HPDE6-E6E7 (cell line): Measurements from ENCODE around the gene LRP8.

Source experiments
- DNase-seq: peaks from one replicate; pipeline ENCODE4 v3.0.0; 2011; ENCODE audit warnings: missing footprints; ENCODE audit errors: extremely low spot score

LRP8 gene

DNA sequence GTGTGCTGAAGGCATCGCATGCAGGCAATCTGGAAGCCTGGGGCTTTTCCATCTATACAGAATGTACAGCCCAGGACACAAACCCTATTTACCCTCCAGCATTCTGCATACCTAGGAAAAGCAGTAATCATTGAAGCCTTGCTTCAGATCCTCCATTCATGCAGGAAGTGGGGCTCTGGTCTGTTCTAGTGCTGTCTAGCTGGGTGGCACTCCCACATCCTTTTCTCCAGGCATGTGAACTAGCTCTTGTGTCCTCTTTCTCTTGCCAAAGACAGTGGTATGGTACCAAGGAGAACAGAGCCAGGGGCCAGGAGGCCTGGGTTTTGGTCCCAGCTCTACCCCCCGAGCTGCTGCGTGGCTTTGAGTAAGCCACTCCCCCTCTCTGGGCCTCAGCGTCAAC, 21.7 kb downstream of the LRP8 start:
- DNase-seq = no peak

DNA sequence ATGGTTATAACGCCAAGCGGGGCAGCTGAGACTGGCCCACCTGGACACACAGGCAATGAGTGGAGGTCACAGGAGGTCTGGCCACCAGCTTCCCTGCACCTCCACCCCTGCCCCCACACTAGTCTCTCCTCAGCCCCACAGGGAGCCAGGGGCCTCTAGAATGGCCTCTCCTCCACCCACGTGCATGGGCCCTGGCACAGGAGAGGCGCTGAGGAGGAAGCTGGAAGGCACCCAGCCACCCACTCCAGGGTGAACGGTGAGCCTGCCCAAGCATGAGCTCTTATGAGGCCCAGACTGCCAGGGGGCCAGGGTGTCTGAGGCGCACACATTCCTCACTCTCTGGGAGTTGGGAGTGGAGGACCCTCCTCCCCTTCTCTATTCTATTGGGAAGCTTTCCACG, 22.2 kb downstream of the LRP8 start:
- DNase-seq = no peak

DNA sequence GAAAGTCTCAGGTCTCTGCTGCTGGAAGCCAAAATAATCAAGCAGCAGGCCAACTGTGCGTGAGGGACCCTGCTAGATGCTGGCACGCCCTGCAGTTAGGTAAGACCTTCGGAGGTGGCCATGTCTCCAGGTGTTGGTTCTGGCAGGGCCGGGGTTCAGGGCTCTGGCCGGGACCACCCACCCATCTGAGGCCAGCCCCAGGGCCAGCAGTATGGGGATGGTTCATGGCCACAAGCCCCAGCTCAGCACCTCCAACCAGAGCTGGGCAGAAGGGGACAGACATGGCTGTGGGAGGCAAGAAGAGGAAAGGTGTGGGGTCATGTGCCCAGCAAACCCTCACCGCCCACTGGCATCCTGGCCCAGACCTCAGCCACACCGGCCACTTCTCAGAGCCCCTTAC, 23.3 kb downstream of the LRP8 start:
- no peak for DNase-seq

DNA sequence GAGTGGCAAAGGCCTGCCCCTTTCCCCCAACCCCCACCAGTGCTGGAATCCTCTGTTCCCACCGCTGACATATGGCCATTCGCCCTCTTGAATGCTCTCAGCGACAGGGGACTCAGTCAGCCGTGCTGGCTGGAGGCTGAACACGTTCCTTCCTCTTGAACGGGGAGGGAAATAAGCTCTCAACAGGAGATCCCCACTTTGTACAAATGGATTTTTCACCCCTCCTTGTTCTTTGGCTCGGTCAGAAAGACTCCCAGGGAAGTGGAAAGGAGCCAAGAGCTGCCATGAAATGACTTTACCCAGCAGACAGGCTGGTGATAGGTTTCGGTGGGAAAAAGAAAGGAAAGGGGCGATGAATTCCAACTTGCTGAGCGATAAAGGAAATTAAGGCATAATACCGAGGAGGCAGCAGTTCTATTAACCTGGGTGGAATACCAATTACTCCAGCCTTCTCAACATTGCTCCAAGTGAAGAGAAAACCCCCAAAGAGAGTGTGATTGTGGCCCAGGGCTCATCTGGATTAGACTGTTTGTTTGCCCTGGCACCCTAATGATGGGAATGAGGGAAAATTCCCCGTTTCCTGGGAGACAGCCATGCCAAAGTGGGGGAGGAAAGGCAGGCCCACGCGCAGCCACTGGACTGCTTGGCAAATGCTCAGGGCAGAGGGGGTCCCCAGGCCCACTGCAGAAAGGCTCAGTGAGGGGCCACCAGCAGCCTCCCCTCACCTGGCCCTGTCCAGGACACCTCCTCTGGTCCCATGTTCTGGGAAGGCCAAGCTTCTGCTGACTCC, 23.9 kb downstream of the LRP8 start:
- DNase-seq = no peak

DNA sequence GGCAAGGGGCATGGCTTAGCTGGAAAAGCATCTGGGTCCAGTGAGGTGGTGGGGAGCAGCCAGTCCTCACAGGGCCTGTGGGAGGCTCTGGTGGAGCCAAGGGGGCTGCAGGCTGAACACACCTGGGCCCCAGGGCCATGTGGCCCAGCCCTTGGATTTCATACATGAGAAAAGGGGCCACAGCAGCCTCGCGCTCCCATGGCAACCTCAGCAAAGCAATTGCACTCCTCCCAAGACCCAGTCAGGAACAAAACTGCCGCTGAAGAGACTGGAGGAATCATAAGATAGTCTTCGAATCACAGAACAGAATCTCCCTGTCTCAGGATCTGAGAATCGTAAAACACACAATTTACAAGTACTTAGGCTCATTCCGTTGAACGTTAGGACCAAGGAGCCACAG, 24.6 kb downstream of the LRP8 start:
- no peak for DNase-seq

DNA sequence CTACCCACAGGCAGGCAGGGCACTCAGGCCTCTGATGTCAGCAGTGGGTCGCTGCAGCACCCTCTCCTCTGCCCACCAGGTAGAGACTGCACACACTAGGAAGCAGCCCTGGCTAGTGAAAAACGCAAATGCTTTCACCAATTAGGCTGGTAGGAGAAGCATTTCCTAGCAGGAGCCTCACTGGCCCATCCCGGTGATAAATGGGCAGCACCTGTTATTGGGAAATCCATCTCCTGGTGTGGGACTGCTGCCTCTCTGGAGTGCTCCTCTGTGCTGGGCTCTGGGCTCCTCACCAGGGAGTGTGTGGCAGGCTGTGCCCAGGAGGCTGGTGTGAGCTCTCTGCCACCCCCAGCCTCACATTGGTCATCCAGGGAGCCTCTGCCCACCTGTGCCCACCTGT, 28.6 kb downstream of the LRP8 start:
- DNase-seq = no peak

DNA sequence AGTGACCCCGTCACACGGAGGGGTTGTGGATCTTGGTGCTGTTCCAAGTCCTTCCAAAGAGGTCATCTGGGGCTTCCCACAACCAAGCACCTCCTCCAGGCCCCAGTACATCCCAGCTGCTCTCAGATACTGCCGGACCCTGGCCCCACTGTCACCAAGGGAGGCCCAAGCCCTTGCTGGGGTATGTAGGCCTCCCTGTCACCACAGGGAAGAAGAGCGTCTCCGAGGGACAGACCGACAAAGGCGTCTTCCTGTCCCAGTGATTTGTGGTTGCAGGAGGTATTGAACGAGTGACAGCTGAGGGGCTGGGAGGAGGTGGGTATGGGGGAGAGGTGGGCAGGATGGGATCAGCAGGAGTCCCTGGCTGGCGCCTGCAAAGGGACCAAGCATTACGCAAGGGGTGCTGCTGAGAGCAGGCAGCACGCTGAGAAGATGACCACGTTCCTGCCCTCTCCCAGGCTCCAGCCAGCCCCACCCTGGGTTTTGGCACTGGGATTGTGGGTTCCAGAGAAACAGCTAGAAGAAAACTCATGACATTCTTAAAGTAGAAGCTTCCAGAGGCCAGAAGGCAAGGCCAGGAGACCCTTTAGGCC, 29.7 kb downstream of the LRP8 start:
- no peak for DNase-seq

DNA sequence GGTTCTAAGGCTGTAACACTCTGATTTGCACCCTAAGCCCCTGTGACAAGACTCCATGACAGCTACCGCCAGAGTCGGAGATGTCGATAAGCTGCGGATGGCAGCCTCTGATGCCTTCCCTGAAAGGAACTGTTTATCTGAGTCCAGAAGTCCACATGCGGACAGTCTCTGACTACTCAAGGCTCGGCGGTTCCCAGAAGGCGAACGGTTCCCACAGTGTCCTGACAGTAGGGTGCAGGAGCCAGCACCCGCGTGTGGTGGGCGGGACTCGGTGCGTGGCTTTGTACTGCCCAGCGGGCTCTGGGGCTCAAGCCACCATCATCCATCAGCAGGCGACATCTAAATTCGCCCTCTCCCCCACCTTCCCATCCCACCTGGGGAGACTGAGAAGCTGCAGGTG, 30.7 kb downstream of the LRP8 start:
- DNase-seq = no peak

DNA sequence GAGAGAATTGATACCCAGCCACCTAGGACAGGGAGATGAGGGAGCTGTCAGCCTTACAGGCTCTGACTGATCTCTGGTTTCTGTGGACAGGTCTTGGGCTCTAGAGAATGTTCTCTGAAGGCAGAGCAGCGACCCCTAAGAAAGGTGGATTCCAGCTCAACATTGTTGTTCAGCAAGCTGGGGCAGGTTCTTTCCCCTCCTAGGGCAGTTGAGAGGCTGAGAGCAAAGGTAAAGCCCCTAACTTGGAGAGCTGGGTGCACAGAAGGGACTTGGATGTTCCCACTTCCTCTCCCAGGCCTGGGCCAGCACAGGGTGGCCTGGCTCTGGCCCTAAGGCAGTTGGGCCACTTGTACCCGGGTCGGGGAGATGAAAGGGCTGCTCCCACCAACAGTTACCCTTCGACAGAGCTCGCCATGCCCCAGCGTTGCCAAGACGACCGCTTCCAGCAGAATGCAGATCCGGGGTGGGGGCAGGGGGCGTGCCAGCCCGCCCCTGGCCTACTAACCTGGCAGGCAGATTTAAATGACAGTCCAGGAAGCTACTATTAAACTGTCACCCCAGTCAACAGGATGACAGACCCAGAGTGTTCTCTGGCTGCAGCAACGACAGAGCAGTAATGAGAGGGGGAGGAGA, 31.6 kb downstream of the LRP8 start:
- no peak for DNase-seq

DNA sequence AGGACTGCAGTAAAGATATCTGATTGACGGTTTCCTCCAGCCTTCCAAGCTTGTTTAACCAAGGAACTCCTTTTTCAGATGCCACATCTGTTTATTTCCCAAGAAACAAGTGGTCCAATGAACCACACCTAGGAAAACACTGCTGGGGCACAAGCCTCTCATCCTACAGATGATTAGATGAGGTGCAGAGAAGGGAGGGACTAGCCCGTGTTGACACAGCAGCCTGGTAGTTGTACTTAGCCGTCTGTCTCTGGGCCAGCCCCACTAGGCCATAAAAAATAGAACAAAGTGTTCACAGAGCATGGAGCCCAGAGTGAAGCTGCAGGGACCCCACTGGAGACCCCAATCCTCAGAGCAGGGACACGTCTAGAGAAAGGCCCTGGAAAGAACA, 32.1 kb downstream of the LRP8 start:
- no peak for DNase-seq

DNA sequence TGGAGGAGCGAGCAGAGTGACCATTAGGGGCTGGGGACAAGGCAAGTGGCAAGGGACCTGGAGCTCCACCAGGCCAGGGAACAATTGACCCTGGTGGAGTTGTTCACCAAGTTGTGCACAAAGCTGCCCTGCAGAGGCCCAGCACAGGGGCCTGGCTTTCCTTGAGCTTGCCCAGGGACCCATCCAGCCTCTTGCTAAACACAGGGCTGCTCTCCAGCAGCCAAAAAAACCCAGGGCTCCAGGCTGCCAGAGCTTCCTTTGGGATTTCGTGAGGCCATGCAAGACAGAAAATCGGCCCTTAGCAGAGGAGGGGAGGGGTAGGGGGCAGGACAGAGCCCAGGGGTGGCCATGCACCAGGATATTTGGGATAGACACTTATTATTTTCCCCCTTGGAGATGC, 32.6 kb downstream of the LRP8 start:
- no peak for DNase-seq

DNA sequence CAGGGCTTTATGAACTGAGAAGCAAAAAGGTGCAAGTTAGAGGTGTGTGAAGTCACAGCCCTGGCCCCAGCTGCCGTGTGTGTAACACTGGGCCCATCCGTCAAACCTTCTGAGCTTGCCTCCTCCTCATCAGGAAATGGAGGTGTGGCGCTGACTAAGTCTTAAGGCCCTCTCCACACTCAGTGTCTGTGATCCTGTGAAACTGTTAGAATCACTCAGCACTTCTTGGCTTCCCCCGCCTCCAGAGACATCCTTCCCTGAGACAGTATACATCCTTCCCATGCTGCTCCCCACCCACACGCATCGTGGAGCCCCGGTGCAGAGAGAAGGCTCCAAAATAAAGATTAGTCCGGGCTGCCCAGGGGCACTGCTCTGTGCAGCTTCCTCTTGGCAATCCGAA, 33.3 kb downstream of the LRP8 start:
- DNase-seq = peak; percentile 81

DNA sequence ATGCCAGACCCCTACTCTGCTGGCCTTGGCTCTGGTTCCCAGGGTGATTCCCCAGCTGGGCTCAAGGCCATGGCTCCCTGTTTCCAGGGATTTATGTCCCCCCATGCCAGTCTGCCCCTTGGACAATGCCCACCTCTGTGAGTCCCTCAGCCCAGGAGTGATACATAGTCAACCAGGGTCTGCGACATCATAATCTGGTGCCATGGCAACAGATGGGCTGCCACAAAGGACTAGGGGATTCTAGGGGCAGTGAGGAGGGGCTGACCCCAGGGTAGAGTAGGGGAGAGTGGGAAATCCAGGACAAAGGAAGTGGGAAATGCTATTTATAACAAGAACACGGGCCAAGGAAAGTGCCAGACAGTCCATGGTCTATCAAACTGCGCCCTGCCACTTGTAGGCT, 33.8 kb downstream of the LRP8 start:
- DNase-seq = no peak

DNA sequence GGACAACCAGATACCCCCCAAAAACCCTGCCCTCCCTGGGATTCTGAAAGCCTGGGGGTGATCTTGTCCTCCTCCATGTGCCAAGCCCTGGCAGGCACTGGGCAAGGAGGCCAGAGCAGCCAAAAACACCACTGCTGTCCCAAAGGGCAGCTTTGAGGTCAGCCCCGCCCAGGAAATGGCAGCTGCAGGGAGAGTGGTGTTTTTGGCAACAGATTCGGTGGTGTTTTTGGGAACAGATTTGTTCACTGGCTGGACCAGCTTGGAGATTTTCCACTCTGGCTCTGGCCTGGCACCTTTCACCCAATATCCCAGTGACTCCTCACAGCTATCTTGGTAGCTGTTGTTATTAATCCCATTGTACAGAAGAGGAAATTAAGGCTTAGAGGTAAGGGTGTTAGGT, 34.7 kb downstream of the LRP8 start:
- DNase-seq = no peak

DNA sequence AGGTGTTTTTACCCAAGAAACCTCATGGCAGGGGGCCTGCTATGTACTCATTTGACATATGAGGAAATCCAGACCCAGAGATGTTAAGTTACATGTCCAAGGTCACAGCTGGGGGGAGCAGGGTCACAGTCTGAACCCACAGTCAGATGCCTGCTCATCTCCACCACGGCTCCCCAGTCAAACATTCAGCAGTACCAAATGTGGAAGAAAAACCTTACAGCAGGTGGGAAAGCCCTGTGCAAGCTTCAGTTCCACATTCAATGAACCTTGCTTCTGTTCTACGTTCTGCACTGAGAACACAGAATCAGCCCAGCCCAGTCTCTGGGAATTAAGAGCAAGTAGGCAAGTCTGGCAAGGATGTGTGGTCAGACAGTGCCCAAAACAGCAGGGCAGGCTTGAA, 35.2 kb downstream of the LRP8 start:
- no peak for DNase-seq

DNA sequence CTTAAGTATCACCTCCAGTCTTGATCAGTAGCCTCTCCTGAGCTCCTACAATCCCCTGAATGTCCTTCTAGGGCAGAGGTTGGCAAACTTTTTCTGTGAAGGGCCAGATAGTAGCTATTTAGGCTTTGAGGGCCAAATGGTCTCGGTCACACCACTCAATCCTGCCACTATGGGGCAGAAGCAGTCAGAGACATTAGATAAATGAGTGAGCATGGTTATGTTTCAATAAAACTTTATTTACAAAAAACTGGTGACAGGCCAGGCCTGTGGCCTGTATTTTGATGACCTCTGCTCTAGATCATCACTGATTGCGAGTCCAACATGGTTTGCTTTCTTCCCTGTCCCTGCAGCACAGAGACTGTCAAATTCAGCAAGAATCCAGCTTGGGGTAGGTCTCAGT, 36.3 kb downstream of the LRP8 start:
- DNase-seq = no peak

DNA sequence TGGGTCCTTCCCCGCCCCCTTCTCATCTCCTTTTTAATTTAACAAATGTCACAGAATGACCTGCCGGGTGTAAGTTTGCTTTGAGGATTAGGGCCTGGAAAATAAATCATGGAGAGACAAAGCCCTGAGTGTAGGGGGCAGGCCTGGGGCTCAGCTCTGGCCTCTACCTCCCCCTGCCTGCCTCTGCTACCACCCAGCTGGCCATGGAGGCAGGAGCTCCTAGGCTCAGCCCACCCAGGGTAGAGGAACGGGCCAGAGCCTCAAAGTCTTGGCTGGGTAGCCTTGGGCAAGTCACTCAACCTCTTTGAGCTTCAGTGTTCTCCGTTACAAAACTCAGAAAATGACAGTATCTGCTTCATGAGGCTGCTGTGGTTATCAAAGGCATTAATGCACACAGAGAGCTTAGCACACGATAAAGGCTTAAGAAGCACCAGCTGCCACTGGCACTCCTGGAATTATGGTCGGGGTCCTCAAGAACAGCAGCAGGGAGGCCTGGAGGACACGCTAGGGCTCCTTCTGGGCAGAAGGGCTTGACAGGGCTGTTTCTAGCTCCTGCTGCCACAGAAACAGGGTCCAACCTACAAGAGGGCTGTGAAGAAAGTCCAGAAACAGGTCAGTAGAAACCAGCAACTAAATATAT, 39.0 kb downstream of the LRP8 start:
- DNase-seq = no peak

DNA sequence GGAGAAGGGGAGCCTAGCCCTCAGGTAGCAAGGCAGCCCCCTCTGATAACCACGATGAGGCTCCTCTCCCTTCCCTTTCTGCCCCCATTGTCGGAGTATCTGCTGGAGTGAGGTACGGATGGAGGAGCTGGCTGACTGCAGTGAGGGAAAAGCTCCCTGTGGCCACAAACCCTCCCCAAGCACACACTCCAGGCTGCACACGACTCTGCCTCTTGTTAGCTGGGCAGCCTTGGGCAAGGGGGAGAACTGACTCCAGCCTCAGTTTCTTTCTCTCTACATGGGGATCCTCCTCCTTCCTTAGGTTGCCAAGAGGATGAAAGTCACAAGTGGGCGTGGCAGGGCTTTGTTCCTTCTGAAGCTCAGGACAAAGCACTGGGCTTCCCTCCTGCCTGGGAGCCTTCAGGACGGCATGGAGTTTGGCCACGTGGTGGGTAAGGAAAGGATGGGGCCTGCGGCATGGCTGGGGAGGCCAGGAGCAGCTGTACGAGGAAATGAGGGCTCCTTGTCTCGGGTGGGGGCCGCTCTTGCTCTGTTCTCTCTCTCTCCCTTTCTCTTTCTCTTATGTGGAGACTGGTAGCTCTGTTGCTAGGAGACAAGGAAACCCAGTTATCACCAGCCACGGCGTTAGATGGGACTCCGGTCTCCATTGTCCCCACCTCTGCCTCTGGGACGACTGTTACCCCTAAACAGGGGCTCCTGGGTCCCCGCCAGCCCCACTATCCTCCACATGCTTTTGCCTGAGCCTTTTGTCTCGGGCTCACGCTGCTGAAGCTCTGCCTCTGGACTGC, 39.7 kb downstream of the LRP8 start:
- no peak for DNase-seq

DNA sequence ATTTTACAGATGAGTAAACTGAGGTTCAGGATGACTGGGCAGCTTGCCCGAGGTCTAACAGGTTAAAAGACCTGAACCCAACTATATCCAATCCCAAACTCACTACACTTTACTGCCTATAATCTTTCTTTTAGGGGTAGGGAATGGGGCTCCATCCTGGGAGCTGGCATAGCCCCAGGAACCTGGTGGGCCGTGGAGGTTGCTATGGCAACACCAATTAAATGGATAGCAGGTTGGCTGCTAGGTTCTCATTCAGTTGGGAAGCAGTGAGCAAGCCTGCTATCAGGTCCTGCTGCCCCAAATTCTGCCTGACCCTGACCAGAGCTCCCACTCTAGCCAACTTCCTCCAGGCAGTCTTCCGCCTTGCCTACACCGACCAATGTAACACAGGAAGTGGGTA, 40.9 kb downstream of the LRP8 start:
- no peak for DNase-seq

DNA sequence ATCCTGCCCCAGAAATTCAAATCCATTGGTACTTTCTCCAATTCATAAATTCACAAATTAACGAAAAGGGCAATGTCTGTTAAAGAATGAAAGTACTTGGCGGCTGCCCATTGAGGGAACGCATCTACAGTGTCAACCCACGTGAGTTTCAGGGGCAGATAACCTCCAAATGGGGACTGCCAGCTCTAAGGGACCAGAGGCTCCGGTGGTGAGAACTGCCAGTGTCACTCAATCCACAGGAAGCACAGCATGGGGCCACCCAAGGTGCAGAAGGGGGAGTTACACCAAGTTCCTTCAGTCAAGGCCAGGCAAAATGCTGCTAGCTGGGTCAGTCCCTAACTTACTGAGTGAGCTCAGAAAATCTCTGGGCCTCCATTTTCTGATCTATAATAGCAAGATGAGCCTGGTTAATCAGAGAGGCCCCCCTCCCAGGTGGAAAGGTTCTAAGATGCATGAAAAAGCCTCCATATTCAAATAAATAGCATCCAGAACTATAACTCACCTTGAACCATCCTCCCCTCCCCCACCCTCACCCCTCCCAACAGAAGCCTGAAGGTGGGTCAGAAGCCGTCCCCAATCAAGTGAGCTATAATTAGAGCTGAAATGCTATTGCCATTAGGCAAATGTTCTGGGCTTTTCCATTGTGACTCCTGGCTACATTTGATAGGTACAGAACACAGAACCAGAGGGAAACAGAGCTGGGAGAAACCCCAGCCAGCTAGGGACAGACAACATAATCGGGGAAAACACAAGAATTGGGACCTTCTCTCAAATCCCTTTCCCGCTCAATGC, 41.7 kb downstream of the LRP8 start:
- no peak for DNase-seq

DNA sequence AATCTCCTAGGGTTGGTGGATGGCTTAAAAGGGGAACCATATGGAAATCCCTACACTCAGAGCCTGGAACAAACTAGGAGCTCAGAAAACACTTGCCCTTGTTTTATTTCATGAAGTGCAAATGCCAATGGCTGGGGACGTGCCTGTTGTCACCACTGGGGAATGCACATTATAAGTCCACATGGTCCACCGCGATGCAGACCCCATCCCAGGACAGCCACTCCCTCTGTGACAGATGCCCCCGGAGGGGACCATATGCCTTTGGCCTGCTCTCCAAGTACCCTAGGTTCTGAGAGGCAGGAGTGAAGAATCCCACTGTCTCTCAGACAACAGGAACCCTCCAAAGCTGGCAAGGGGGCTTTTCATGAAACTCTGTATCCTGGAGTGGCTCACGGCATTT, 42.3 kb downstream of the LRP8 start:
- DNase-seq = no peak
